Natural killer cell (primary cell): Measurements from ENCODE around the gene CCNDBP1. TPM values are rescaled to one million over a fixed set of nuclear protein-coding genes. Genes with fewer than 3 reads are reported as not detected.
"Not testable (repeated sequence)": the region's sequence is repeated elsewhere in the genome, so short reads cannot be mapped to it uniquely, and the experiment has no call there.

ENCODE experiments used
- ATAC-seq, 3 donors: fragments of 150-1000 bp in 2 of 3; fragments of 200-7000 bp in 1 of 3; cut with Tn5 transposase; 1 replicate in 1 of 3; 2 replicates in 2 of 3; pipeline ENCODE4 v1.10.0; 2021; ENCODE audit warnings: mild to moderate bottlenecking in 2 of 3, moderate library complexity in 2 of 3
- DNase-seq, 2 donors: peaks; one replicate each; pipeline versions ENCODE4 v3.0.0 to v3.0.0-alpha.2; 2013 to 2021; ENCODE audit warnings: mixed read lengths in 1 of 2
- H3K27ac ChIP-seq: one replicate; pipeline ENCODE4 v1.5.1; 2013; ENCODE audit warnings: mild to moderate bottlenecking, low read length
- H3K27me3 ChIP-seq: one replicate; pipeline ENCODE4 v1.6.1; 2013; ENCODE audit warnings: low read length; ENCODE audit not compliant: control insufficient read depth, insufficient read depth
- H3K36me3 ChIP-seq: one replicate; pipeline ENCODE4 v1.6.1; 2013; ENCODE audit warnings: low read length; ENCODE audit not compliant: control insufficient read depth, insufficient read depth
- H3K4me1 ChIP-seq: one replicate; pipeline ENCODE4 v1.6.1; 2013; ENCODE audit warnings: low read length; ENCODE audit not compliant: control insufficient read depth, insufficient read depth
- H3K4me3 ChIP-seq: one replicate; pipeline ENCODE4 v1.5.1; 2013; ENCODE audit warnings: low read length
- H3K9me3 ChIP-seq: one replicate; pipeline ENCODE4 v1.6.1; 2013; ENCODE audit warnings: low read length; ENCODE audit not compliant: control insufficient read depth, insufficient read depth
- H3K27ac Mint-ChIP-seq, 2 donors: one replicate each; pipeline ENCODE4 v1.8.0; 2022; ENCODE audit warnings: mild to moderate bottlenecking in 2 of 2, mixed read lengths in 2 of 2, moderate library complexity in 1 of 2
- H3K27me3 Mint-ChIP-seq, 2 donors: one replicate each; pipeline ENCODE4 v1.8.0; 2022; ENCODE audit warnings: low read depth in 2 of 2, mixed read lengths in 2 of 2
- H3K36me3 Mint-ChIP-seq: one replicate; pipeline ENCODE4 v1.8.0; 2022; ENCODE audit warnings: mixed read lengths
- H3K4me1 Mint-ChIP-seq, 2 donors: one replicate each; pipeline ENCODE4 v1.8.0; 2022; ENCODE audit warnings: mixed read lengths in 2 of 2
- H3K4me3 Mint-ChIP-seq: one replicate; pipeline ENCODE4 v1.8.0; 2022; ENCODE audit warnings: mild to moderate bottlenecking, moderate library complexity, mixed read lengths
- H3K9me3 Mint-ChIP-seq, 2 donors: one replicate each; pipeline ENCODE4 v1.8.0; 2022; ENCODE audit warnings: mixed read lengths in 2 of 2
- WGBS: methylation state at CpG from one replicate; pipeline ENCODE4 v1.1.7; 2013; ENCODE audit warnings: missing lambda C conversion rate; ENCODE audit not compliant: insufficient coverage; 5-methylcytosine and 5-hydroxymethylcytosine counted together
- intact Hi-C: fragments of 100-400 bp; cut with micrococcal nuclease; formaldehyde crosslinking; loops from one replicate; pipeline ENCODE4 v1.14.2; 2022
- total RNA-seq, 4 donors: library from RNA; stranded (reverse); fragments of 120-200 nt in 1 of 4; gene quantifications; one replicate each; pipeline versions ENCODE4 v1.2.3 to v1.2.4, GENCODE V29; 2013 to 2022
- TF ChIP-seq, protein P1 (sequence below): fragments of 200-600 bp; IDR thresholded peaks from one replicate; pipeline ENCODE4 v1.8.0; 2022; ENCODE audit warnings: antibody characterized with exemption

The CCNDBP1 gene
- total RNA-seq, 3 donors from 2014 or later (not counting 1 experiment from before 2014, with no cell fraction given), result 120 to 150 (median 129) TPM

DNA sequence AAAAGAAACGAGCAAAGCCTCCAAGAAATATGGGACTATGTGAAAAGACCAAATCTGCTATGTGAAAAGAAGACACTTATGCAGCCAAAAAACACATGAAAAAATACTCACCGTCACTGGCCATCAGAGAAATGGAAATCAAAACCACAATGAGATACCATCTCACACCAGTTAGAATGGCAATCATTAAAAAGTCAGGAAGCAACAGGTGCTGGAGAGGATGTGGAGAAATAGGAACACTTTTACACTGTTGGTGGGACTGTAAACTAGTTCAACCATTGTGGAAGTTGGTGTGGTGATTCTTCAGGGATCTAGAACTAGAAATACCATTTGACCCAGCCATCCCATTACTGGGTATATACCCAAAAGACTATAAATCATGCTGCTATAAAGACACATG is 8.1 kb upstream of the CCNDBP1 start:
- H3K4me1 ChIP-seq, H3K27me3 ChIP-seq, H3K27ac ChIP-seq, ATAC-seq, DNase-seq, H3K27me3 Mint-ChIP-seq, H3K36me3 Mint-ChIP-seq, H3K4me3 Mint-ChIP-seq, intact Hi-C loops, H3K9me3 Mint-ChIP-seq, H3K9me3 ChIP-seq, H3K27ac Mint-ChIP-seq, H3K4me3 ChIP-seq, H3K4me1 Mint-ChIP-seq: not testable (repeated sequence)
- peaks cover 38% of the 10 kb centered on the region for H3K36me3 ChIP-seq
- no CpG with 5 or more reads among the region's 2 CpGs for WGBS

DNA sequence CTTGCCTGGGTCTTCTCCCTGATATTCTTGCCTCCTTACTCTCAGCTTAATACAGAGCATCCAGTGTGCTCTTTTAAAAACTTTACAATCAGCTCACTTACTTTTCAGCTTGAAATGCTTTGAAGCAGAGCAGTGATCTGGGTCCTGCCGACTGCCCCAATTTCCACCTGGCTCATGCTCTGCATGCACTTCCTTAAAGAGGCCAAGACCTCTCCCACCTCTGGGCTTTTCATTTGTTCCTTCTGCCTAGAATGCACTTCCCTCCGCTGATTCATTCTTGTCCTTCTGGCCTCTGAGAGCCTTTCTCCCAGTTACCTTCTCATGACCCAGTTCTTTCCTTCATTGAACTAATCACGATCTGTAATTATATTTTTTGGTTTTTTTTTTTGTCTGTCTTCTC is 1.9 kb upstream of the CCNDBP1 start:
- Histone ChIP-seq H3K9me3 (no peaks in the 10 kb centered on the region), H3K36me3 (peaks cover 25% of the 10 kb centered on the region), H3K4me3 (no peak overlapping the region), H3K4me1 (peaks cover 16% of the 10 kb centered on the region), H3K27me3 (no peaks in the 10 kb centered on the region), H3K27ac (no peak overlapping the region)
- peaks cover 24 to 34% of the 10 kb centered on the region in 2 donors for H3K4me1 Mint-ChIP-seq
- H3K4me3 Mint-ChIP-seq, result no peak overlapping the region
- DNase-seq (no peak), ATAC-seq (no peak)
- H3K36me3 Mint-ChIP-seq, result no peaks in the 10 kb centered on the region
- no peaks in the 10 kb centered on the region for H3K27me3 Mint-ChIP-seq
- TF ChIP-seq, protein P1, sequence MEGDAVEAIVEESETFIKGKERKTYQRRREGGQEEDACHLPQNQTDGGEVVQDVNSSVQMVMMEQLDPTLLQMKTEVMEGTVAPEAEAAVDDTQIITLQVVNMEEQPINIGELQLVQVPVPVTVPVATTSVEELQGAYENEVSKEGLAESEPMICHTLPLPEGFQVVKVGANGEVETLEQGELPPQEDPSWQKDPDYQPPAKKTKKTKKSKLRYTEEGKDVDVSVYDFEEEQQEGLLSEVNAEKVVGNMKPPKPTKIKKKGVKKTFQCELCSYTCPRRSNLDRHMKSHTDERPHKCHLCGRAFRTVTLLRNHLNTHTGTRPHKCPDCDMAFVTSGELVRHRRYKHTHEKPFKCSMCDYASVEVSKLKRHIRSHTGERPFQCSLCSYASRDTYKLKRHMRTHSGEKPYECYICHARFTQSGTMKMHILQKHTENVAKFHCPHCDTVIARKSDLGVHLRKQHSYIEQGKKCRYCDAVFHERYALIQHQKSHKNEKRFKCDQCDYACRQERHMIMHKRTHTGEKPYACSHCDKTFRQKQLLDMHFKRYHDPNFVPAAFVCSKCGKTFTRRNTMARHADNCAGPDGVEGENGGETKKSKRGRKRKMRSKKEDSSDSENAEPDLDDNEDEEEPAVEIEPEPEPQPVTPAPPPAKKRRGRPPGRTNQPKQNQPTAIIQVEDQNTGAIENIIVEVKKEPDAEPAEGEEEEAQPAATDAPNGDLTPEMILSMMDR, result no peak
- H3K9me3 Mint-ChIP-seq, result no peaks in the 10 kb centered on the region
- intact Hi-C loops, result no loop called here
- H3K27ac Mint-ChIP-seq, result peak overlapping the region; percentile 91 to 96
- 89% methylated on average over 3 of the region's 3 CpGs for WGBS

DNA sequence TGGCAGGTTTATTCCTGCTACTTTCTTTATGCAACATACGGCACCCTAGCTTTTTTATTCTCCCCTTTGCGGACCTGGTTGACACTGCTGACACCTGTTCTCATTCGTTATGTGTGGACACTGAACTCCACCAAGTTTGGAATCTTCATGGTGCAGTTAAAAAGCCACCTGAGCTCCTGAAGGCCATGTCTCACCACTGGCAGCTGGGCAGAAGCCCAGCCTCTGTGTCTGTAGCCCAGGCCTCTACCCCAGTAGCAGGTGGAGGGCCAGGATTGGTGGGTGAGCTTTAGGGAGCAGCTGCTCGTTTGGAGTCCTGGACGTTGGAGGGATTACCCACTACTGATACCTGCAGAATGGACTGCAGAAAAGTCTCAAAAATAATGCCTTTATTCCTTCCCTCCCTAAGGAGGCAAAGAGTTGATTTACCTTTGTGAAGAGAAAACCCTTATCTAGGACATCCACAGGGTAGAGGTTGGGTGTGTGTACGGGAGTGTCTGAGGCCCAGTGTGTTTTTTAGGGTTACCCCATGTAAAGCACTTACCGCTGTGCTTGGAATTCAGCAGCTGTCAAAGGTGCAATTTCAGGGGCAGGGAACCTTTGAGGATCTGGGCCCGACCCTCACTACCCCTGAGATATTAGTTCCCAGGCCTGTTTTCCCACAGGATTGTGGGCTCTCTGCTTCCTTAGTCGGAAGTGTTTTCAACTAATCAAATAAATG is 637 bp upstream of the CCNDBP1 start:
- no peak for ATAC-seq
- Mint-ChIP-seq H3K27ac (peak overlapping the region; percentile 91 to 96), H3K27me3 (no peaks in the 10 kb centered on the region), H3K4me1 (peaks cover 29 to 43% of the 10 kb centered on the region in 2 donors), H3K4me3 (peak overlapping the region; percentile 89), H3K36me3 (no peaks in the 10 kb centered on the region), H3K9me3 (no peaks in the 10 kb centered on the region)
- peaks cover 16% of the 10 kb centered on the region for H3K4me1 ChIP-seq
- H3K36me3 ChIP-seq, result peaks cover 23% of the 10 kb centered on the region
- WGBS, result 90% methylated on average over 7 of the region's 9 CpGs
- intact Hi-C loops, result loop anchor here (5.0 kb wide), 1 partner anchor 77 kb away; the partner anchor contains the start of gene UBR1
- TF ChIP-seq, protein P1, result no peak
- no peak overlapping the region for H3K4me3 ChIP-seq
- no peaks in the 10 kb centered on the region for H3K9me3 ChIP-seq
- DNase-seq, result peak in 1 of 2 donors; percentile 37
- peak overlapping the region; percentile 93 for H3K27ac ChIP-seq
- no peaks in the 10 kb centered on the region for H3K27me3 ChIP-seq

DNA sequence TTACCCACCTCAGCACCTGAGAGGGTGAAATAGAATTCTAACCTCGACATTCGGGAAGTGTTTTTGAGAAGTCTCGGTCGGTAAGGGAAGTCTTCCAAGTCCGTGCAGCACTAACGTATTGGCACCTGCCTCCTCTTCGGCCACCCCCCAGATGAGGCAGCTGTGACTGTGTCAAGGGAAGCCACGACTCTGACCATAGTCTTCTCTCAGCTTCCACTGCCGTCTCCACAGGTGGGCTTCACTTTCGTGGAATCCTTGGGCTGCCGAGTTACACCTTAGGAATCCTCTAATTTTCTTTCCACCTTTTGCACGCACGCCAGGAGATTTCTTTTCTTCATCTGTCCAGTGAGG is 775 bp downstream of the CCNDBP1 start:
- peaks cover 35 to 49% of the 10 kb centered on the region in 2 donors for H3K4me1 Mint-ChIP-seq

More for the DNA sequence above, 775 bp downstream of the CCNDBP1 start:
- H3K27ac ChIP-seq, result peak overlapping the region; percentile 93
- Mint-ChIP-seq H3K9me3 (no peaks in the 10 kb centered on the region), H3K4me3 (peak overlapping the region; percentile 93), H3K27me3 (no peaks in the 10 kb centered on the region), H3K36me3 (peaks cover 6% of the 10 kb centered on the region), H3K27ac (peak overlapping the region; percentile 91 to 96)
- ATAC-seq, result peak; percentile 9 to 27 (median 21)
- H3K4me3 ChIP-seq, result peak overlapping the region; percentile 73
- whole genome bisulfite sequencing, result under 1% methylated on average over 13 of the region's 13 CpGs
- peaks cover 32% of the 10 kb centered on the region for H3K36me3 ChIP-seq
- no peak for DNase-seq
- no peaks in the 10 kb centered on the region for H3K27me3 ChIP-seq
- H3K4me1 ChIP-seq, result peaks cover 16% of the 10 kb centered on the region
- H3K9me3 ChIP-seq, result no peaks in the 10 kb centered on the region
- TF ChIP-seq, protein P1, result peak; percentile 4
- intact Hi-C loops, result loop anchor here (5.0 kb wide), 1 partner anchor 79 kb away; the partner anchor contains the start of gene UBR1
